ENCODE data around the gene KIAA1217.

Gene KIAA1217

DNA sequence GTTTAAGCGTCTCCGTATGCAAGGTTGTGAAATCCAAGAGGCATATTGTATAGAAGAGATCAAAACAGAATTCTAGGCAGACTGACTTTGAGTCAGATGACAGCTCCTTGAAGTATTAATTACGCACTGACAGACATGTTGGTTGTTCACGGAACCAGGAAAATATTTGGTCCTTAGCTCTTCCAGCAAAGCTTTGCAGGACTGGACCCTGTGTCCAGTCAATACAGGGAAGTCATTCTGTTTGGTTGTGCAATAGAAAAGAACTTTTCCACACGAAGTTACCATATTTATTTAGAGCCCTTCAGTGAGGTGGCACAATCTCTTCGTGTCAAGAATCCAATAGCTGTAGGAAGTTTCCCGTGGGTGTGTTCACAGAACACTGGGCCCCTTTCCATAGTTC lies 309.5 kb downstream of the KIAA1217 start:
- no peak for DNase-seq

DNA sequence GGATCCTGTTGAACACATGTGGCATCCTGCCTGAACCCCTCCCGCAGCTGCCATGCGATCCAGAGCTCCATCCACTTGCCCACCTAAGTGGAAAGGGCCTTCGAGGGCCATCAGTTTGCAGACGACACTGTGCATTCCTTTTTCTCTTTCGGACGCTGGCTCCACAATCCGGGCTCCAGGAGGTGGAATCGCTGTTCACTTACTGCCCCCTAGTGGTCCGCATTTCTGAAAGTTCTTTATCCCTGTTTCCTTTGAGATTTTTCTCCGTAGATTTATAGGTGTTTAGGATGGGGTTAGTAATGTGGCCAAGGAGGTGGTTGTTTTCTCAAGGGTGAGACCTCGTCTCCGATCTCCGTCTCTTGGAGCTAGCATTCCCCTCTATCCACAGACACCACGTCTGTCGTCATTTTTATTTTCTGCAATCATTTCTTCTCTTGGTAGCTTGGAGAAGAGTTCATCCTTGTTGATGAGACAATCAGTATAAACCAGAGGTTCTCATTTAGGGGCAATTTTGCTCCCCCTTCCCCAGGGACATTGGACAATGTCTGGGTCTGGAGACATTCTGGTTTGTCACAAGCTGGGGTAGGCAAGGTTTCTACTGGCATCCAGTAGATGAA lies 310.2 kb downstream of the KIAA1217 start:
- peak; percentile 55 for DNase-seq

DNA sequence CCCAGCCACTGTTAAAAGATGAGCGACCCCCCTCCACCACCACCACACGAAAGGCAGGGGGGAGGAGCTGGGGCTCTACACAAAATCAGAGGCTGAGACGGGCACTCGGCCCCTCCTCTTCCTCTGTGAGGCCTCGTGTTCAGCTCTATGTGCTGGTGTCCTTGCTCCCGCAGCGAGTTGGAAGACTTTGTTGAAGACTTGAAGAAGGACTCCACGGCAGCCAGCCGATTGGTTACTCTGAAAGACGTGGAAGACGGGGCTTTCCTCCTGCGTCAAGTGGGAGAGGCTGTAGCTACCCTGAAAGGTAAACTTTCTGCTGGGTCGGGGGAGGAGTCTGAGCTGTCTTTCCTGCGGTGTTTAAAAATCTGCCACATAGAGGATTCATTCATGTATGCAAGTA lies 311.0 kb downstream of the KIAA1217 start:
- DNase-seq: peak; percentile 28

DNA sequence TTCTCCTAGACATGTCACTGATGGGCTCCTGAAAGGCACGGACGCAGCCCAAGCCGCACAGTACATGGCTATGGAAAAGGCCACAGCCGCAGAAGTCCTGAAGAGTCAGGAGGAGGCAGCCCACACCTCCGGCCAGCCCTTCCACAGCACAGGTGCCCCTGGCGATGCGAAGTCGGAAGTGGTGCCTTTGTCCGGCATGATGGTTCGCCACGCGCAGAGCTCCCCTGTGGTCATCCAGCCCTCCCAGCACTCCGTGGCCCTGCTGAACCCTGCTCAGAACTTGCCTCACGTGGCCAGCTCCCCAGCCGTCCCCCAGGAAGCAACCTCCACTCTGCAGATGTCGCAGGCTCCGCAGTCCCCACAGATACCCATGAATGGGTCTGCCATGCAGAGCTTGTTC lies 315.4 kb downstream of the KIAA1217 start:
- DNase-seq: no peak

DNA sequence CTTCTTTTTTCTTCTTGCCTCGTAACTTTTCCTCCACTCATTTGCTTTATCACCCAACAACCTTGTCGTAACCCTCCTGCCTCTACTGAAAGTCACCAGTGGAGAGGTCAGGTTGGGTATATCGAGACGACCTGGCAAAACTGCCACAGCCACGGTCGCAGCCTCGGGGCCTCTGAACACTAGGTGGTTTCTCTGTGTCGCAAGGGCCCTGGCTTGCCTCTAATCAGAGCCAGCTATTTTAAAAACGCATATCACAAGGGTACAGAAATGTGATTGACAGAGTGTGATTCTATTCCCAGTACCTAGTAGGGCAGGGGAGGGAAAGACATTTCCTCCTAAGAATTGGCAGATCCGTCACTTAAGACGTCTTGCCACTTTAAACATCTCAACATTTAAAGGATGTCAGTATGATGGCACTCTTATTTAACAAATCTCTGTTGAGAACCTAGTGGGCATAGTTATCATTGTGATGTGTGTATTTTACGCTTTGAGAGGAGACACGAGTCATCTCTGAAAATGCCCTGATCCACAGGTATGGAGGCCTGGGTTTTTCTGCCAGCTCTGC lies 317.2 kb downstream of the KIAA1217 start:
- no peak for DNase-seq

DNA sequence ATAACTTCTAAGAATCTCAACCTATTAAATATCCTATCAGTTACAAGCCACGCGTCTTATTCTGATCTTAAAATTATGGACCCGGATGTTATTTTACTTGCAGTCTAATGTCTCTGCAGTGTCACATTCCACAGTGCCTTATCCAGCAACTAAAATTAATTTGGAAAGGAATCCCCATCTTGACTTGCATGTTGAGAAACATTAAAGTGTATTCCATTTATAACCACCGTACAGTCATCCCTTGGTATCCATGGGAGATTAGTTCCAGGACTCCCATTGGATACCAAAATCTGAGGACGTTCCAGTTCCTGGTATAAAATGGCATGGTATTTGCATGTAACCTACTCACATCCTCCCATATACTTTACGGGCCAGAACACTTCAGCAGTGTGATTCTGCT lies 320.0 kb downstream of the KIAA1217 start:
- no peak for DNase-seq

DNA sequence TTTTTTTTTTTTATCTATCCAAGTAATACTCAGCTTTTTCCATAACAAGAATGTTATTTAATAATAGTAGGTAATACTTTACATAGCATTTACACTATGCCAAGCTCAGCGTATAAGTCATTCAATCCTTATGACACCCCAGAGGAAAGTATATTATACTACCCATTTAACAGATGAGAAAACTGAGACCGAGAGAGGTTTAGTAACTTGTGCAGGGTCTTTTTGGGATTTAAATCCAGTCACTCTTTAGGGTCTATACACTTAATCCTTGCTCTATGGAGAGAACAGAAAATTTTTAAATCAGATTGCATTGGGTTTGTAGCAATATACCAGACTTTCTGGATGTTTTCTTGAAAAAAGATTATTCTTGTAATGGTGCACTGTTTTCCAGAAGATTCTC lies 322.5 kb downstream of the KIAA1217 start:
- DNase-seq: no peak

DNA sequence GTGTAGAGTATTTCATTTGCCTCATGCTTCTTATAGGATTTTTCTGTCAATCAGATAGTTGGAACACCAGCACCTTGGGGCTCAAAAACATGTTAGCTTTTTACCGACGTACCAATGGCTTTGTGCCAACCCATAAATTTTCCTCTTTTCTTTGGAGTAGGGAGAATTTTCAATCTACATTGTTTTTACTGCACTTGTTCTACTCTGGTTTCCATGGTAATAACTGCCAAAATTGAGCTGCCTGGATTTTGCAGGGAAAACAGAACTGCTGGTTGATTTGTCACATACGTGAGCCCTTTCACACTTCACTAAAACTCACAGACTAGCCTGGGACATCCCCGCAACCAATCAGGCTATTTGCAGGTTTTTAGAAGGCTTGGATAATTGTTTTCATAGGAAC lies 325.0 kb downstream of the KIAA1217 start:
- no peak for DNase-seq

DNA sequence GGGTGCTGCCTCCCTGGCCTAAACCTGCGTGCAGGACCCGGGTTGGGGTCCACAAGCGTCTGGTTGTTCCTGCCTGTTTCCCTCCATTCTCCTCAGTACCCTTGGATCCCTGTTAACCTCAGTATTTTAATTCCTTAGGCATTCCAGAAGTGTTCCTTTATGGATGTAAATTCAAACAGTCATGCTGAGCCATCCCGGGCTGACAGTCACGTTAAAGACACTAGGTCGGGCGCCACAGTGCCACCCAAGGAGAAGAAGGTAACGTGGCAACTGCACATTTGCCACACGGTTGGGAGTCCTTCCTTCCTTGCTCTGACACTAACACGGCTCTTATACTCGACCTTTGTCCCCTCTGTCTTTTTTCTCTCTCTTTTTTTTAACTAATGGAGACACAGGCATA lies 327.7 kb downstream of the KIAA1217 start:
- DNase-seq: no peak

DNA sequence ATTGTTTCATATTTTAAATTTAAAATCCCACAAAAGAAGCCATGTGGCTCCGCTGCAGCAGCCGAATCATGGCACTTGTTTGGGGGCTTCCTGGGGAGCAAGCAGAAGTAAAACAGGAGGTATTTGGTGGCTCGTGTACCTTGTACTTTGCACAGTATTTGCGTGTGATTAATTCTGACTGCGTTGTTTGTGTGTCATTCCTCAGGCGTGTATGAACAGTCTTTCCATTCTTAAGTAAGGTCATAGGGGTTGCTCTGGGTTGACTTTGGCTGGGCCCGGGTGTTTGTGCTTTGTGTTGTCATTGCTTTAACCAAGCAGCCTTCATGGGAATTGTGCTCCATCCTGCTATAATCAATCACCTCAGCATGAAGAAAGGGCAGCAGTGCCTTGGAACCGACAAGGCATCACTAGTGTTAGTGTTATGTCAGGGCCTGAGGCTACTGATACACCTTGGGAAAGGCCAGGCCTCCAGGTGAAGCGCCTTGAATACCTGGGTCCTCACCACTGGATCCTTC lies 332.4 kb downstream of the KIAA1217 start:
- no peak for DNase-seq

DNA sequence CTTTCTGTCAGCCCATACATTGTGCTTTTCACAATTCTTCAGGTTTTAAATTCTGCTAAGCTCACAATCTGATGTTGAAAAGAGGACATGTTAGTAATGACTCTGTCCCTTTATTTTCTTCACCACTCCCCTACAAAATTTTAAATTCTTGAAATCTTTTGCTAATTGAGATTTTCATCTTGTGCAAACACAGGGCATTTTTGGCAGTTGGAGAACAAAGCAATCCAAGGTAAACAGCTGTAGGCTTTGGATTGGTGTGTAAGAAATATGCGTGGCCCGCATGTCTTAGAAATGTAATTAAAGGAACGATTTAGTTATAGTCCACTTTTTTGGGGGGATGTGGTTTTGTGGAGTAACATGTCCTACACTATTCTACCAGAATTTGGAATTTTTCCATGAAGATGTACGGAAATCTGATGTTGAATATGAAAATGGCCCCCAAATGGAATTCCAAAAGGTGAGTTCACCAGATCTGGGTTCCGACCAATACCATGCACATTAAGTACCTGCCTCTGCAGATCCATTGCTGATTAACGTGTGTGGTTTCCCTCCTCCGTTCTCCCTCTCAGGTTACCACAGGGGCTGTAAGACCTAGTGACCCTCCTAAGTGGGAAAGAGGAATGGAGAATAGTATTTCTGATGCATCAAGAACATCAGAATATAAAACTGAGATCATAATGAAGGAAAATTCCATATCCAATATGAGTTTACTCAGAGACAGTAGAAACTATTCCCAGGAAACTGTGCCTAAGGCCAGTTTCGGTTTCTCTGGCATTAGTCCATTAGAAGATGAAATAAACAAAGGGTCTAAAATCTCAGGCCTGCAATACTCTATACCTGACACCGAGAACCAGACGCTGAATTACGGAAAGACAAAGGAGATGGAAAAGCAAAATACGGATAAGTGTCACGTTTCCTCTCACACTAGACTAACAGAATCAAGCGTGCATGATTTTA lies 333.7 kb downstream of the KIAA1217 start:
- no peak for DNase-seq

DNA sequence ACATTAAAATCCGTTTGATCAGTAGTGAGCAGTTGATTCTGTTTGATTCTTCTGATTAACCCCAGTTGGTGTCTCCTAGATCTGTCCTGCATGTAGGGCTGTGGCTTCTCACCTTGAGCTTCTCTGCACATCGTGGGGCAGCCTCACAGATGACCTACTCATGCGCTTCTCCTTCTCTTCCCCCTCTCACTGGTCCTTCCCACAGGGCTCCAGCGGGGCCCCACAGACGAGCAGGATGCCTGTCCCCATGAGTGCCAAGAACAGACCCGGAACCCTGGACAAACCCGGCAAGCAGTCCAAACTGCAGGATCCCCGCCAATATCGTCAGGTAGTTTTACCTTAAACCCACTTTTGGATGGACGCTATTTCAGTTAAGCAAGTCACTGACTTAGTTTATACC lies 335.8 kb downstream of the KIAA1217 start:
- no peak for DNase-seq

DNA sequence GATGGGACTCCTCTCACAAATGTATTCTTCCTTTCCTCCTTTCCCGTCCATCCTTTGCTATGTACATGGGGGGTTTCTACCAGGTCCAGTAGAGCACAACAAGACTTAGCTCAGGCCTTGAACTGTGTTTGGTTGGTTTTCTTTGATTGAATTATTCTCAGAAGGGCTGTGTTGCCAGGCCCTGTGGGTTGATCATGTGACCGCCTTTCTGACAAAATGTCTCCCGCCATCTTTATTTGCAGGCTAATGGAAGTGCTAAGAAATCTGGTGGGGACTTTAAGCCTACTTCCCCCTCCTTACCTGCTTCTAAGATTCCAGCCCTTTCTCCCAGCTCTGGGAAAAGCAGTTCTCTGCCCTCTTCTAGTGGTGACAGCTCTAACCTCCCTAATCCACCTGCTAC lies 336.6 kb downstream of the KIAA1217 start:
- DNase-seq: no peak

DNA sequence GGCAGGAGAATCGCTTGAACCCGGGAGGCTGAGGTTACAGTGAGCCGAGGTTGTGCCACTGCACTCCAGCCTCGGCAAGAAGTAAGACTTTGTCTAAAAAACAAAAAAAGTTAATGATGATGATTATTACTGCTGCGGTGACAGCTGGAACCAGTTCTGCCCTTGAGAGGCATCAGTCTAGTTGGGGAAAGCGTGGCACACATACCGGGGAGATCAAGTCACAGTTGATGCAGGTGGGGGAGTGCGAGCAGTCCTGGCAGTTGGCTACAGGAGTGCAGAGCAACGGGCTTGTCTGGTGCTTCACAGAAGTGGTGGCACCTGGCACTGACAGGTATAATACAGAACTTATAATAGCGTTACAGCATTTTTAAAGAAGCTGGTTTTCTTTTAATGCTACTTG lies 341.7 kb downstream of the KIAA1217 start:
- no peak for DNase-seq

DNA sequence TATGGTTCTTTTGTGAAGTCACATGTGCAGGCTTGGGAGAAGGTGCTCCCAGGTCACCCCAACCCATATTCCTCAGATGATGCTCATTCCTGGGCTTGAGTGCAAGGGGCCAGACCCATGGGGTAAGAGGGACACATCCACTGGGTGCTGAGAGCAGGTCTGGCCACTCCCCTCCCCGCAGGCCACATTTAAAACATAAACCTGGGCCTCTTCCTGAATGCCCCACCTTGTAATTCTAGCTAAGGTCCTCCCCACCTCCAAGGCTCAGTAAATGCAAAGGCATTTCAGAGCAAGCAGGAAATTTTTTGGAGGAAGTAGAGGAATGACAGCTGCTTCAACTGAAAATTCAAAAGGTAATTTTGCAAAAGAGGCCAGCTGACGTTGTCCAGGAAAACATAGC lies 342.2 kb downstream of the KIAA1217 start:
- no peak for DNase-seq

DNA sequence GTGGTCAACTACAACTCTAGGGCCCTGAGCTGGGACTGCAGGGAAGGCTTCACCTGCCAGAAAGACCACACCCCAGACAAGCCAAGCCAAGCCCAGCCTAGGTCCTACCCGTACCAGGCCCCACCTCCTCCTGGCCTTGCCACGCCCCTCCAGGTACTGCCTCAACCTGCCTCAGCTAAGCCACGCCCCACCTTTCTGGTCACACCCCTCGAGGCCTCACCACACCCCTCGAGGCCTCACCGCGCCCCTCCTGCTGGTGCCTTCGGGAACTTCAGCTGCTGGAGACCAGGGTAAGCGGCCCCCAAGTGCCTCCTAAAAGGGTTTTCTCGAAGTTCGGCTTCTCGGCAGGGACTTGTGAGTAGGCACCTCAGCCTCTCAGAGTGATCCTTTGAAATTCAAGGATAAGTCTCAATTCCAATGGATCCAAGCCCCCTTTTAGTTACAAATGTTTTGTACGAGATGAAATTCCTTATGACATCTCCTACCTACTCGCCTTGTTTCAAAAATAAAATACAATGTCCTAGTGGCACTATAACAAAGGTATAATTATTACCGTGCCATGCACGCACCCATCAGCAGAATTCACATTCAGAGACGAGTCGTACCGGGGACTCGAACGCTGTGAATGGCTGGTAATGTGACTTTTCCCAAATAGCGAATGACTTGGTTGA lies 343.5 kb downstream of the KIAA1217 start:
- no peak for DNase-seq

DNA sequence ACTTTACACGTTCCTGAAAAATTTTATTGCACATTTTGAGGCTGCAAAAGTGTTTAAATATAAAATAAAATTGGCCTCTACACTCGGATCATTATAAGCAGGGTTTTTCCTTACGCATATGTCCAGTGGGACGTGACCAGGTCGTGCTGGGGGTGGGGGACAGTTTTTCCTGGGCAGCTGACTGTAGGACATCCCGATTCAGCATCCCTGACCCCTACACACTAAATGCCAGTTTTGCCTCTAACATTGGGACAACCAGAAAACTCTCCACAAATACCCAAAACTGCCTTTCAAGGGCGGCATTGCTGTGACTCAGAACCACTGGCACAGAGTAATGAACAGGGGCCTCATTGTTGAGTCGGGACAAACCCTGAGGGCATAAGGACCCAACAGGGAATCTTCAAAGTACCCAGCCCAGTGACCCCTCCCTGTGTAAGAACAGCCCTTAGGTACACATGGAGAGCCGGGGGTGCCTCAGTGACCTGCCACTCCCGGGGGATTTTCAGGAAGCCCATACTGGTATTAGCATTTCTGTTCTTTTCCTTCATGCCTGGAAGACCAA lies 344.2 kb downstream of the KIAA1217 start:
- no peak for DNase-seq

DNA sequence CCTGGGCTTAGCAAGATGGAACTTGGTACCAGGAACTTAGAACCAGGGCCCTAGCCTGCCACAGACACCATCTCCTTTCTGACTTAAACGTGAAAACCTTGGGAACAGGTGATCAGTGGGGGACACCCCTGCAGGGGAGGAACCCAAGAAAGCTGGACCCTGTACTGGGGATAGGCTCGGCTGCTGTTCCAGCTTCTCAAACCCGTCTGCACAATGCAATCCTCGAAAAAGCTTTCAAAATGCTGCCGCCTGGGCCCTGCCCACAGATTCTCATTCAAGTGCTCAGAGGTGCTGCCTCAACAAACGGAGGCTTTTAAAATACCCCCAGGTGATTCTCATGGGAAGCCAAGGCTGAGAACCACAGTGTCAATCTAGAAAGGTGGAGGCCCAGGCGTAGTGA lies 345.1 kb downstream of the KIAA1217 start:
- no peak for DNase-seq

DNA sequence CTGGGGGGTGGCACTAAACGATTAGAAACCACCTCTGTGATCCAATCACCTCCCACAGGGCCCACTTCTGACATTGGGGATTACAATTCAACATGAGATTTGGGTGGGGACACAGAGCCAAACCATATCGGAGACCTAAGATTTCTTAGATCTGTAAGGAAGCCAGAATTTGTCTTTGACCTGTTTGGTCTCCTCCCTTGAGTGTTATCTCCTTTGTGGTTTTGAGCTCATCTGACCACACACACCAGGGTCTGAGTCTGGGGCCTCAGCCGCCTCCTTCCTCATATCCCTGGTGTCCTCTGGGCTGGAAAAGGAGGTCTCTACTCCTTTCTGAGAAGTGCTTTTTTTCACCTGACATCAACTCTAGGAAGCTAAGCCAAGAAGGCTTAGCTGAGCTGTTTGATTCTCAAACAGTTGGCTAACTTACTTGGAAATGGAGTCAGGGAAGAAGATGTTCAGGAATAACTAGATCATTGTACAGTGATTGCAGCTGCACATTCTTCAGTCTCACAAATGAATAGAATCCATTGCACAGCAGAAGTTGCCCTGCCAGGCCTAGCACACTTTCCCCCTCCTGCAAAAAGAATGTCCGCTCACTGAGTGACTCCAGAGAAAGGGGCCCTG lies 347.3 kb downstream of the KIAA1217 start:
- DNase-seq: no peak

DNA sequence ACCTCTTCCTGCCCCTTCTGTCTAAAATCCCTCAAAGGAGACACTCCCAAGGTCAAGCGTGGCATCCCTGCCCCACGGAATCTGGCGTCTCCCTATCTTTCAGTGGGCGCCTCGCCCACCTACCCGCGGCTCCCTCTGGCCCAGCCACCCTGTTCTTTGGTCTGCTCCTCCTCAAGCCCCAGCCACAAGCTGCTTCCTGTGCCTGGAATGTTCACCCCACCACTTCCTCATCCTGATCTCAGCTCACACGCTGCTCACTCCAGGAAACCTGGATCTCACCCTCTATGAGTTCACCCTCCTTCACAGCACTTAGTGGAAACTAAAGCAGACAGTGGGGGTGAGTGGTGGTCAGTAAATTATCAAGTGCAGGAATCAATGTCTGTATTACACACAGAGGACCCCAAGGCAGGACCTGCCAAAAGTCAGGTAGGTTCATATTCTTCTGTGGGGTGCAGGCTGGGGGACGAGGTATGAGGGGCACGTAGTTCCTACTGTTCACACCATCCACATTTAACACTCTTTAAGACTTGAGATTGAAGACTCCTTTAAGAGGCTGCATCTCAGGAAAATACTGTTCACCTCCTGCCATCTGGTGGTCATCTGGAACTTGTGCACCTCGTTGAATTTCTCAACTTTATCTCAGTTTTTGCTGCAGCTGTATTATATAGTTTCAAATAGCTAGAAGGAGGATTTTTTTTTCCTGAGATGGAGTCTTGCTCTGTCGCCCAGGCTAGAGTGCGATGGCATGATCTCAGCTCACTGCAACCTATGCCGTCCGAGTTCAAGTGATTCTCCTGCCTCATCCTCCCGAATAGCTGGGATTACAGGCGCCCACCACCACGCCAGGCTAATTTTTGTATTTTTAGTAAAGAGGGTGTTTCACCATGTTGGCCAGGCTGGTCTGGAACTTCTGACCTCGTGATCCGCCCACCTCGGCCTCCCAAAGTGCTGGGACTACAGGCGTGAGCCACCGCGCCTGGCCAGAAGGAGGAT lies 348.1 kb downstream of the KIAA1217 start:
- peak; percentile 9 for DNase-seq

DNA sequence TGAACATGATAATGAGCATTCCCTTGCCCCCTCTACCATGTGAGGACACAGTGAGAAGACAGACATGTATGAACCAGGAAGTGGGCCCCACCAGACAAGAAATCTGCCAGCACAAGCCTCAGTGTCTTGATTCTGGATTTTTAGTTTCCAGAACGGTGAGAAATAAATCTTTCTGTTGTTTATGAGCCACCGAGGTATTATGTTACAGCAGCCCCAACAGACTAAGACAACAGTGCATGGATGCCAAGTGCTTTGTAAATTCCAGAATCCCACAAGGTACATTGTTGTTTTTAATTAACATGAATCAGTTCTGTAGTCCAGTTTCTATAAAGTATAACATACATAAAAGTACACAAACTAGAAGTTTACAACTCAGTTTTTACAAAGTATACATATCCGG lies 352.5 kb downstream of the KIAA1217 start:
- no peak for DNase-seq
